Measurements from ENCODE around the gene LDHA. TPM values are rescaled to one million over a fixed set of nuclear protein-coding genes. Genes with fewer than 3 reads are reported as not detected.

LDHA gene
- total and polyA plus RNA-seq, 2 donors from 2014 or later = 466 to 755 TPM

- Histone ChIP-seq H3K27ac (ENCODE audit: low read depth in 2 of 2, low read length in 2 of 2) (no peak overlapping the region), H3K27me3 (ENCODE audit: control insufficient read depth, insufficient read depth, low read length) (no peaks in the 10 kb centered on the region), H3K9ac (ENCODE audit: low read length in 3 of 3) (no peak overlapping the region), H3K4me1 (ENCODE audit: control insufficient read depth in 2 of 3, insufficient read depth in 2 of 3, low read depth in 1 of 3, low read length in 3 of 3) (no peaks in the 10 kb centered on the region), H3K9me3 (ENCODE audit: control insufficient read depth in 2 of 3, insufficient read depth in 1 of 3, low read length in 3 of 3) (no peaks in the 10 kb centered on the region), H3K36me3 (ENCODE audit: control insufficient read depth in 2 of 3, insufficient read depth in 3 of 3, low read length in 3 of 3) (peaks cover 4 to 29% (median 13%) of the 10 kb centered on the region in 3 donors), H3K4me3 (ENCODE audit: low read length in 3 of 3) (no peak overlapping the region)
- TF ChIP-seq CTCF (IDR thresholded peaks at IDR 0.05; ENCODE audit: borderline replicate concordance, extremely low read depth, insufficient read depth) = no peak
- intact Hi-C loops (cut with DNase I) = no loop called here
- no peak for DNase-seq
- no peak for FAIRE-seq
Observed at GRCh38 chr11:18408558-18409291, 14.4 kb downstream of the LDHA start.

DNA sequence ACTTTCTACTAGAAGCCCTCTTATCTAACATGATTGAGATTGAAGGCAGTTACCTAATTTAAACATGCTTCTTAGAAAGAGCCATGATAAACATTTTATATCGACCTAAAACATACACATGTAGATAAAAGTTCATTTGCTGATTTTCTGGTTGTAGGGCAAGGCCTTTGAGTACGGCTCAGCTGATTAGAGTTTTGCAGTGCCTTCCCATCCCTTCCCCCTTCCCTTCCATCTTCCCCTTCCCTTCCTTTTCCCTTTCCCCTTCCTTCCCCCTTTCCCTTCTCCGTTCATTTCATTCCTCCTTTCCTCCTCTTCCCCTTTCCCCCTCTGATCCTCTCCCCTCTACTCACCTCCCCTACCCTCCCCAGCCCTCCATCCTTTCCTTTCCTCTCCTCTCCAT is 22.1 kb downstream of the LDHA start:
- FAIRE-seq = no peak
- Histone ChIP-seq H3K27me3 (ENCODE audit: control insufficient read depth, insufficient read depth, low read length) (no peaks in the 10 kb centered on the region), H3K9me3 (ENCODE audit: control insufficient read depth in 2 of 3, insufficient read depth in 1 of 3, low read length in 3 of 3) (no peaks in the 10 kb centered on the region), H3K4me3 (ENCODE audit: low read length in 3 of 3) (no peak overlapping the region), H3K27ac (ENCODE audit: low read depth in 2 of 2, low read length in 2 of 2) (no peak overlapping the region), H3K36me3 (ENCODE audit: control insufficient read depth in 2 of 3, insufficient read depth in 3 of 3, low read length in 3 of 3) (no peaks in the 10 kb centered on the region), H3K4me1 (ENCODE audit: control insufficient read depth in 2 of 3, insufficient read depth in 2 of 3, low read depth in 1 of 3, low read length in 3 of 3) (no peaks in the 10 kb centered on the region), H3K9ac (ENCODE audit: low read length in 3 of 3) (no peak overlapping the region)
- TF ChIP-seq CTCF (IDR thresholded peaks at IDR 0.05; ENCODE audit: borderline replicate concordance, extremely low read depth, insufficient read depth) = no peak
- intact Hi-C loops (cut with DNase I) = no loop called here
- no peak for DNase-seq

GRCh38 chr11:18419040-18419439 is 24.7 kb downstream of the LDHA start:
- DNase-seq = no peak
- H3K4me3 ChIP-seq (ENCODE audit: low read length in 3 of 3) = no peak overlapping the region
- H3K4me1 ChIP-seq (ENCODE audit: control insufficient read depth in 2 of 3, insufficient read depth in 2 of 3, low read depth in 1 of 3, low read length in 3 of 3) = no peaks in the 10 kb centered on the region
- no peak for TF ChIP-seq CTCF (IDR thresholded peaks at IDR 0.05; ENCODE audit: borderline replicate concordance, extremely low read depth, insufficient read depth)
- no peaks in the 10 kb centered on the region for H3K9me3 ChIP-seq (ENCODE audit: control insufficient read depth in 2 of 3, insufficient read depth in 1 of 3, low read length in 3 of 3)
- H3K36me3 ChIP-seq (ENCODE audit: control insufficient read depth in 2 of 3, insufficient read depth in 3 of 3, low read length in 3 of 3) = no peaks in the 10 kb centered on the region
- H3K27ac ChIP-seq (ENCODE audit: low read depth in 2 of 2, low read length in 2 of 2) = no peak overlapping the region
- H3K9ac ChIP-seq (ENCODE audit: low read length in 3 of 3) = no peak overlapping the region
- no peaks in the 10 kb centered on the region for H3K27me3 ChIP-seq (ENCODE audit: control insufficient read depth, insufficient read depth, low read length)
- FAIRE-seq = no peak
- intact Hi-C loops (cut with DNase I) = no loop called here

DNA sequence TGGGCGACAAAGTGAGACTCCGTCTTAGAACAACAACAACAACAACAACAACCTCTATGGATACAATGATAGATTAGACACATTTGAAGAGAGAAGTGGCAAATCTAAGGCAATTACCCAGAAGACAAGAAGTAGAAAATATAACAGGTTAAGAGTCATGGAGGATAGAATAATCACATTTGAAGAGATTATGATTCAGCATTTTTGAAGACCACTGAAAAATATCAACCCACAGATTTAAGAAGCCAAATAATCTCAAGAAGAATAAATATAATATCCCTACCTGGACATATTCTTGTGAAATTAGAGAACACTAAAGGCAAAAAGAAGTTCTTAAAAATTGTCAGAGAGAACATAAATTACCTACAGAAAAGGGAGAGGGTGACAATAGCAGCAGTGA is 25.7 kb downstream of the LDHA start:
- Histone ChIP-seq H3K9me3 (ENCODE audit: control insufficient read depth in 2 of 3, insufficient read depth in 1 of 3, low read length in 3 of 3) (no peaks in the 10 kb centered on the region), H3K36me3 (ENCODE audit: control insufficient read depth in 2 of 3, insufficient read depth in 3 of 3, low read length in 3 of 3) (no peaks in the 10 kb centered on the region), H3K4me3 (ENCODE audit: low read length in 3 of 3) (no peak overlapping the region), H3K9ac (ENCODE audit: low read length in 3 of 3) (no peak overlapping the region), H3K27ac (ENCODE audit: low read depth in 2 of 2, low read length in 2 of 2) (no peak overlapping the region), H3K4me1 (ENCODE audit: control insufficient read depth in 2 of 3, insufficient read depth in 2 of 3, low read depth in 1 of 3, low read length in 3 of 3) (no peaks in the 10 kb centered on the region), H3K27me3 (ENCODE audit: control insufficient read depth, insufficient read depth, low read length) (no peaks in the 10 kb centered on the region)
- DNase-seq (no peak), FAIRE-seq (no peak)
- TF ChIP-seq CTCF (IDR thresholded peaks at IDR 0.05; ENCODE audit: borderline replicate concordance, extremely low read depth, insufficient read depth) = no peak
- intact Hi-C loops (cut with DNase I) = no loop called here

All from kidney (tissue), 14 donors.